Nephron progenitor cell (in vitro differentiated cells): ENCODE data around the gene CEP128.

Experiments used
- DNase-seq: peaks from one replicate; pipeline ENCODE4 v3.0.0; 2021
- H3K27ac Mint-ChIP-seq: 2 replicates; pipeline ENCODE4 v1.8.0; 2021; ENCODE audit warnings: mild to moderate bottlenecking, moderate library complexity, mixed read lengths
- H3K27me3 Mint-ChIP-seq: 2 replicates; pipeline ENCODE4 v1.8.0; 2021; ENCODE audit warnings: mild to moderate bottlenecking, low read depth, mixed read lengths; ENCODE audit not compliant: poor library complexity
- H3K36me3 Mint-ChIP-seq: 2 replicates; pipeline ENCODE4 v1.8.0; 2021; ENCODE audit warnings: low read depth, mixed read lengths
- H3K4me1 Mint-ChIP-seq: 2 replicates; pipeline ENCODE4 v1.8.0; 2021; ENCODE audit warnings: mixed read lengths
- H3K4me3 Mint-ChIP-seq: 2 replicates; pipeline ENCODE4 v1.8.0; 2021; ENCODE audit warnings: mild to moderate bottlenecking, moderate library complexity, mixed read lengths
- H3K9me3 Mint-ChIP-seq: 2 replicates; pipeline ENCODE4 v1.8.0; 2021; ENCODE audit warnings: mild to moderate bottlenecking, moderate library complexity, mixed read lengths
- CTCF ChIP-seq: fragments of 200-600 bp; sonication (generic); IDR thresholded peaks from 2 replicates; pipeline ENCODE4 v1.5.0; 2021; ENCODE audit warnings: antibody characterized with exemption

CEP128 gene

GRCh38 chr14:80659783-80660182 lies 281.8 kb downstream of the CEP128 start:
- no peaks in the 10 kb centered on the region for H3K27me3 Mint-ChIP-seq

GRCh38 chr14:80658733-80659132 lies 282.8 kb downstream of the CEP128 start:
- no peak overlapping the region for H3K27ac Mint-ChIP-seq
- no peak for TF ChIP-seq CTCF
- no peaks in the 10 kb centered on the region for H3K27me3 Mint-ChIP-seq
- DNase-seq = no peak
- no peaks in the 10 kb centered on the region for H3K36me3 Mint-ChIP-seq
- peaks cover under 1% of the 10 kb centered on the region for H3K9me3 Mint-ChIP-seq
- H3K4me3 Mint-ChIP-seq = no peak overlapping the region
- no peaks in the 10 kb centered on the region for H3K4me1 Mint-ChIP-seq

More at GRCh38 chr14:80659783-80660182, 281.8 kb downstream of the CEP128 start:
- no peak overlapping the region for H3K4me3 Mint-ChIP-seq
- H3K9me3 Mint-ChIP-seq = no peaks in the 10 kb centered on the region
- TF ChIP-seq CTCF = no peak
- DNase-seq = no peak
- no peak overlapping the region for H3K27ac Mint-ChIP-seq
- no peaks in the 10 kb centered on the region for H3K4me1 Mint-ChIP-seq
- H3K36me3 Mint-ChIP-seq = no peaks in the 10 kb centered on the region

- Mint-ChIP-seq H3K4me1 (no peaks in the 10 kb centered on the region), H3K4me3 (no peak overlapping the region), H3K27me3 (no peaks in the 10 kb centered on the region), H3K36me3 (peaks cover under 1% of the 10 kb centered on the region), H3K9me3 (peaks cover 3% of the 10 kb centered on the region), H3K27ac (no peak overlapping the region)
- TF ChIP-seq CTCF = no peak
- DNase-seq = no peak
These were observed 283.4 kb downstream of the CEP128 start for GRCh38 chr14:80658155-80658554.

GRCh38 chr14:80653956-80654355 lies 287.6 kb downstream of the CEP128 start:
- Mint-ChIP-seq H3K36me3 (peaks cover 12% of the 10 kb centered on the region), H3K27ac (no peak overlapping the region), H3K9me3 (peaks cover 28% of the 10 kb centered on the region), H3K4me3 (no peak overlapping the region), H3K4me1 (no peaks in the 10 kb centered on the region), H3K27me3 (no peaks in the 10 kb centered on the region)
- TF ChIP-seq CTCF = no peak
- DNase-seq = no peak

- Mint-ChIP-seq H3K27me3 (no peaks in the 10 kb centered on the region), H3K36me3 (no peaks in the 10 kb centered on the region), H3K27ac (no peak overlapping the region), H3K9me3 (peaks cover 11% of the 10 kb centered on the region), H3K4me1 (no peaks in the 10 kb centered on the region), H3K4me3 (no peak overlapping the region)
- TF ChIP-seq CTCF = no peak
- no peak for DNase-seq
These were observed 295.7 kb downstream of the CEP128 start for GRCh38 chr14:80645667-80646413.

- TF ChIP-seq CTCF = no peak
- Mint-ChIP-seq H3K4me3 (no peak overlapping the region), H3K27me3 (no peaks in the 10 kb centered on the region), H3K27ac (no peak overlapping the region), H3K4me1 (no peaks in the 10 kb centered on the region), H3K9me3 (peaks cover 4% of the 10 kb centered on the region), H3K36me3 (no peaks in the 10 kb centered on the region)
- no peak for DNase-seq
These were observed 296.7 kb downstream of the CEP128 start for GRCh38 chr14:80644826-80645225.
